Measurements from ENCODE around the gene LRRC28.

The LRRC28 gene

GRCh38 chr15:99305761-99306505 lies 54.7 kb downstream of the LRRC28 start (continued):
- TF ChIP-seq ZSCAN4 (tag by site-specific recombination; IDR thresholded peaks at IDR 0.05) (no peak), ZNF211 (tag by site-specific recombination; IDR thresholded peaks at IDR 0.05; ENCODE audit: low read depth) (no peak), ZNF521 (tag by site-specific recombination; IDR thresholded peaks at IDR 0.05) (no peak), ZNF449 (tag by site-specific recombination; IDR thresholded peaks at IDR 0.05) (peak; percentile 33; the same call in 1 of the 2 replicates), ZIC2 (tag by site-specific recombination; IDR thresholded peaks at IDR 0.05) (peak; percentile 51; the same call in 1 of the 2 replicates), ZBTB8A (tag by site-specific recombination; IDR thresholded peaks at IDR 0.05) (no peak), OVOL3 (tag by site-specific recombination; IDR thresholded peaks at IDR 0.05) (peak; percentile 46; the same call in 1 of the 2 replicates), ZNF404 (tag by site-specific recombination; IDR thresholded peaks at IDR 0.05) (no peak), ZNF433 (tag by site-specific recombination; IDR thresholded peaks at IDR 0.05; ENCODE audit: low read depth) (no peak), ZNF555 (tag by site-specific recombination; conservative IDR thresholded peaks at IDR 0.05) (no peak), ZNF530 (tag by site-specific recombination; IDR thresholded peaks at IDR 0.05; ENCODE audit: low read depth) (no peak), ZNF692 (tag by site-specific recombination; IDR thresholded peaks at IDR 0.05) (peak; percentile 55; the same call in 1 of the 2 replicates), ZNF426 (tag by site-specific recombination; IDR thresholded peaks at IDR 0.05) (no peak), ZNF394 (tag by site-specific recombination; IDR thresholded peaks at IDR 0.05; ENCODE audit: borderline replicate concordance) (no peak), KLF8 (tag by site-specific recombination; IDR thresholded peaks at IDR 0.05) (0 out of 2 replicates have a peak, but pooled peaks have one; percentile 41), ZNF138 (tag by site-specific recombination; IDR thresholded peaks at IDR 0.05; ENCODE audit: borderline replicate concordance) (no peak), ZNF311 (tag by site-specific recombination; IDR thresholded peaks at IDR 0.05; ENCODE audit: borderline replicate concordance) (no peak), SP7 (tag by site-specific recombination; IDR thresholded peaks at IDR 0.05) (peak; percentile 58), ZNF184 (tag by site-specific recombination; IDR thresholded peaks at IDR 0.05) (0 out of 2 replicates have a peak, but pooled peaks have one; percentile 57), ZNF510 (tag by site-specific recombination; IDR thresholded peaks at IDR 0.05; ENCODE audit: insufficient replicate concordance) (no peak), ZSCAN5A (tag by site-specific recombination; IDR thresholded peaks at IDR 0.05) (no peak), GLI2 (tag by site-specific recombination; IDR thresholded peaks at IDR 0.05; ENCODE audit: borderline replicate concordance, low read depth) (no peak), RBAK (tag by site-specific recombination; IDR thresholded peaks at IDR 0.05) (no peak), SP2 (tag by site-specific recombination; IDR thresholded peaks at IDR 0.05) (no peak), MYNN (tag by site-specific recombination; IDR thresholded peaks at IDR 0.05; ENCODE audit: borderline replicate concordance) (no peak), ZNF558 (tag by site-specific recombination; IDR thresholded peaks at IDR 0.05) (0 out of 2 replicates have a peak, but pooled peaks have one; percentile 17), REST (tag by site-specific recombination; IDR thresholded peaks at IDR 0.05) (no peak), ZNF146 (tag by site-specific recombination; IDR thresholded peaks at IDR 0.05) (no peak), YY1 (tag by site-specific recombination; IDR thresholded peaks at IDR 0.05) (no peak)
